K562 (cell line): ENCODE results near the gene CPED1.

Source experiments
- ATF6 ChIP-seq: sonication (generic); formaldehyde crosslinking; IDR thresholded peaks from 2 replicates; pipeline ENCODE4 v1.4.0; 2020; ENCODE audit warnings: mild to moderate bottlenecking, missing genetic modification reagents
- CBX1 ChIP-seq: sonication (generic); IDR thresholded peaks from 2 replicates; pipeline ENCODE4 v1.6.1; 2016; ENCODE audit warnings: antibody characterized with exemption, low read depth, mild to moderate bottlenecking
- CTCF ChIP-seq, 3 experiments: IDR thresholded peaks in 2 of 3; conservative IDR thresholded peaks in 1 of 3; 2 replicates each; pipeline ENCODE4 v1.5.1; 2011 to 2012; ENCODE audit warnings: low read length in 3 of 3, mild to moderate bottlenecking in 3 of 3, control low read depth in 2 of 3, improper control_type of control experiment in 1 of 3, inconsistent platforms in 1 of 3, low read depth in 1 of 3, mixed read lengths in 1 of 3, moderate library complexity in 1 of 3; ENCODE audit not compliant: insufficient read depth in 2 of 3
- E2F5 ChIP-seq: sonication (generic); formaldehyde crosslinking; IDR thresholded peaks from 2 replicates; pipeline ENCODE4 v1.8.0; 2022; ENCODE audit warnings: mild to moderate bottlenecking, missing genetic modification reagents
- GTF2F1 ChIP-seq: IDR thresholded peaks from 2 replicates; pipeline ENCODE4 v1.6.1; 2011; ENCODE audit warnings: low read depth, low read length, improper control_type of control experiment
- JUN ChIP-seq, 2 experiments: sonication (generic) in 1 of 2; formaldehyde crosslinking in 1 of 2; IDR thresholded peaks; 2 replicates each; pipeline versions ENCODE4 v1.6.1 to v1.8.0; 2012 to 2022; ENCODE audit warnings: borderline replicate concordance in 2 of 2, mild to moderate bottlenecking in 2 of 2, improper control_type of control experiment in 1 of 2, low read depth in 1 of 2, low read length in 1 of 2, missing genetic modification reagents in 1 of 2
- MAX ChIP-seq: sonication (generic); formaldehyde crosslinking; IDR thresholded peaks from 2 replicates; pipeline ENCODE4 v1.9.0; 2022; ENCODE audit warnings: mild to moderate bottlenecking, missing genetic modification reagents
- PCBP2 ChIP-seq: fragments of 200-400 bp; formaldehyde crosslinking; IDR thresholded peaks from 2 replicates; pipeline ENCODE4 v1.6.1; 2018; ENCODE audit warnings: low read length, low read depth, mild to moderate bottlenecking, moderate library complexity; ENCODE audit not compliant: poor library complexity, severe bottlenecking
- SMAD1 ChIP-seq: fragments of 150-350 bp; IDR thresholded peaks from 2 replicates; pipeline ENCODE4 v1.6.1; 2014; ENCODE audit warnings: low read length, low read depth; ENCODE audit not compliant: partially characterized antibody
- STAT5B ChIP-seq: fragments of 250-450 bp; sonication (Bioruptor Pico); IDR thresholded peaks from 2 replicates; pipeline ENCODE4 v1.8.0; 2021; ENCODE audit warnings: mild to moderate bottlenecking, inconsistent platforms
- ZC3H11A ChIP-seq: IDR thresholded peaks from 2 replicates; pipeline ENCODE4 v1.6.1; 2012; ENCODE audit warnings: low read depth, low read length, improper control_type of control experiment
- ZFP91 ChIP-seq: sonication (generic); formaldehyde crosslinking; IDR thresholded peaks from 2 replicates; pipeline ENCODE4 v1.8.0; 2022; ENCODE audit warnings: mild to moderate bottlenecking, missing genetic modification reagents
- ZNF280B ChIP-seq: fragments of 250-450 bp; sonication (Bioruptor Pico); IDR thresholded peaks from 2 replicates; pipeline ENCODE4 v1.5.1; 2021; ENCODE audit warnings: mild to moderate bottlenecking

GRCh38 chr7:121262221-121262620, 273.7 kb downstream of the CPED1 start:
- no peak for TF ChIP-seq JUN (IDR thresholded peaks at IDR 0.05; ENCODE audit: borderline replicate concordance, low read depth, low read length)
- no peak for TF ChIP-seq JUN (CRISPR knock-in tag; IDR thresholded peaks at IDR 0.05; ENCODE audit: borderline replicate concordance)
- TF ChIP-seq CTCF (IDR thresholded peaks at IDR 0.05 in 2 of 3, conservative IDR thresholded peaks at IDR 0.05 in 1 of 3; ENCODE audit: insufficient read depth in 2 of 3, low read depth in 1 of 3, low read length in 3 of 3), result no peak
- no peak for TF ChIP-seq GTF2F1
- no peak for TF ChIP-seq MAX (CRISPR knock-in tag)
- TF ChIP-seq ZC3H11A, result no peak
- no peak for TF ChIP-seq PCBP2
- TF ChIP-seq ZFP91 (CRISPR knock-in tag), result no peak
- no peak for TF ChIP-seq ZNF280B (CRISPR knock-in tag)
- no peak for TF ChIP-seq CBX1
- no peak for TF ChIP-seq E2F5 (CRISPR knock-in tag)
- no peak for TF ChIP-seq ATF6 (CRISPR knock-in tag)
- TF ChIP-seq STAT5B, result no peak
- TF ChIP-seq SMAD1, result no peak
